Spleen (tissue), 11 donors: ENCODE results near the gene SHANK3. TPM values are rescaled to one million over a fixed set of nuclear protein-coding genes. Genes with fewer than 3 reads are reported as not detected.
A peak's percentile ranks its signal among the peaks of the same experiment; 100 is the strongest.

Experiments
- DNase-seq: peaks from one replicate; pipeline ENCODE4 v3.0.0-alpha.2; 2020
- H3K27ac ChIP-seq, 8 donors: fragments of 200-600 bp; sonication (generic) in 7 of 8; 1 replicate in 4 of 8; 2 replicates in 4 of 8; pipeline versions ENCODE4 v1.5.0 to v1.8.0; 2016 to 2021; ENCODE audit warnings: inconsistent platforms in 4 of 8, mild to moderate bottlenecking in 4 of 8, moderate library complexity in 1 of 8
- H3K27me3 ChIP-seq, 7 donors: fragments of 200-600 bp; sonication (generic) in 6 of 7; replicated peaks in 1 of 7; 1 replicate in 4 of 7; 2 replicates in 3 of 7; pipeline versions ENCODE4 v1.5.0 to v1.8.0; 2016 to 2021; ENCODE audit warnings: inconsistent platforms in 3 of 7, mild to moderate bottlenecking in 1 of 7
- H3K36me3 ChIP-seq, 6 donors: fragments of 200-600 bp; sonication (generic) in 5 of 6; 1 replicate in 4 of 6; 2 replicates in 2 of 6; pipeline versions ENCODE4 v1.5.0 to v1.8.0; 2016 to 2021; ENCODE audit warnings: inconsistent platforms in 2 of 6
- H3K4me1 ChIP-seq, 6 donors: fragments of 200-600 bp; sonication (generic) in 5 of 6; 1 replicate in 3 of 6; 2 replicates in 3 of 6; pipeline versions ENCODE4 v1.5.0 to v1.8.0; 2016 to 2021; ENCODE audit warnings: inconsistent platforms in 3 of 6
- H3K4me3 ChIP-seq, 8 donors: fragments of 200-600 bp; sonication (generic) in 7 of 8; 1 replicate in 4 of 8; 2 replicates in 4 of 8; pipeline versions ENCODE4 v1.5.0 to v1.8.0; 2016 to 2021; ENCODE audit warnings: inconsistent platforms in 4 of 8, mild to moderate bottlenecking in 4 of 8, moderate library complexity in 2 of 8
- H3K9me3 ChIP-seq, 8 donors: fragments of 200-600 bp; sonication (generic) in 7 of 8; 1 replicate in 4 of 8; 2 replicates in 4 of 8; pipeline versions ENCODE4 v1.5.0 to v1.8.0; 2016 to 2021; ENCODE audit warnings: inconsistent platforms in 4 of 8
- CTCF ChIP-seq, 11 experiments: fragments of 200-600 bp in 7 of 11; fragments of 450-650 bp in 4 of 11; sonication (generic) in 4 of 11; IDR thresholded peaks in 8 of 11; conservative IDR thresholded peaks in 3 of 11; 1 replicate in 7 of 11; 2 replicates in 4 of 11; pipeline versions ENCODE4 v1.4.0 to v1.8.0; 2016 to 2021; ENCODE audit warnings: antibody characterized with exemption in 11 of 11, inconsistent platforms in 4 of 11, mild to moderate bottlenecking in 1 of 11
- POLR2A ChIP-seq, 3 donors: fragments of 450-650 bp; IDR thresholded peaks; one replicate each; pipeline ENCODE4 v1.5.1; 2017; ENCODE audit warnings: antibody characterized with exemption in 3 of 3, mild to moderate bottlenecking in 1 of 3
- POLR2AphosphoS5 ChIP-seq, 3 donors: sonication (generic); formaldehyde crosslinking; IDR thresholded peaks; one replicate each; pipeline ENCODE4 v1.5.1; 2017; ENCODE audit warnings: antibody characterized with exemption in 3 of 3
- WGBS, 5 donors: extraction: QIAGEN DNeasy Blood & Tissue Kit in 3 of 5; methylation state at CpG; one replicate each; pipeline versions ENCODE4 v1.1.5 to v1.1.7; 2013 to 2018; 5-methylcytosine and 5-hydroxymethylcytosine counted together
- intact Hi-C: fragments of 100-400 bp; cut with DNase I; formaldehyde crosslinking; loops from one replicate; pipeline ENCODE4 v1.15.0; 2023; ENCODE audit warnings: low total_unique reads
- polyA plus RNA-seq, 3 donors: library from polyadenylated mRNA; stranded (reverse); fragments of 200-250 nt; gene quantifications; one replicate each; pipeline ENCODE4 v1.2.1, GENCODE V29; 2013
- total RNA-seq, 7 donors: library from RNA; depleted of rRNA in 3 of 7; stranded (reverse); fragments of >200 nt in 3 of 7; fragmentation: NEBNext Ultra II Directional in 4 of 7; extraction: Animal tissue kit (Norgen Biotek cat#: 25700) in 4 of 7; gene quantifications; one replicate each; pipeline versions ENCODE4 v1.1.0 to v1.2.1, GENCODE V29; 2016 to 2021
- donor health status: healthy with polysubstance abuse.
- donor health status: DM: no; HTN: no; CAD: no; lungs with moderate emphysema.
- donor health status: DM: no; HTN: no; CAD: no.
- donor health status: Bipolar disorder and iron deficiency.
- donor health status: healthy.
- donor health status: DM: no; HTN: no; CAD: no.
- donor health status: DM: yes; HTN: yes; CAD: no.

The SHANK3 gene
- total and polyA plus RNA-seq, 10 donors, result 9.9 to 264 (median 86.3) TPM

- DNase-seq, result peak; percentile 42
- Histone ChIP-seq H3K27ac (peak overlapping the region in 5 of 8 donors; percentile 34 to 68 (median 51)), H3K27me3 (peaks cover 2 to 43% (median 25%) of the 10 kb centered on the region in 7 donors), H3K4me3 (peak overlapping the region in 7 of 8 donors; percentile 52 to 77 (median 59)), H3K9me3 (no peaks in the 10 kb centered on the region), H3K4me1 (peaks cover 3 to 36% (median 13%) of the 10 kb centered on the region in 6 donors), H3K36me3 (peaks cover 0 to 48% (median 3%) of the 10 kb centered on the region in 6 donors)
- WGBS, 5 donors, result 68 to 82% (median 74%) methylated on average over 11 to 13 of the region's 13 CpGs
- intact Hi-C loops, result no loop called here
- TF ChIP-seq POLR2A (IDR thresholded peaks at IDR 0.05) (no peak), POLR2AphosphoS5 (IDR thresholded peaks at IDR 0.05) (peak in 1 of 3 donors; percentile 63), CTCF (IDR thresholded peaks at IDR 0.05 in 8 of 11, conservative IDR thresholded peaks at IDR 0.05 in 3 of 11) (no peak)
Observed at GRCh38 chr22:50677493-50678217, 5.0 kb downstream of the SHANK3 start.

- peak; percentile 59 for DNase-seq
- H3K4me3 ChIP-seq, result peak overlapping the region in 6 of 8 donors; percentile 52 to 77 (median 60)
- peaks cover 2 to 38% (median 19%) of the 10 kb centered on the region in 7 donors for H3K27me3 ChIP-seq
- H3K27ac ChIP-seq, result peak overlapping the region in 5 of 8 donors; percentile 34 to 68 (median 51)
- intact Hi-C loops, result no loop called here
- whole genome bisulfite sequencing, 5 donors, result 73 to 87% (median 82%) methylated on average over 17 of the region's 17 CpGs
- H3K4me1 ChIP-seq, result peaks cover 3 to 35% (median 11%) of the 10 kb centered on the region in 6 donors
- H3K9me3 ChIP-seq, result no peaks in the 10 kb centered on the region
- peaks cover 0 to 54% (median 5%) of the 10 kb centered on the region in 6 donors for H3K36me3 ChIP-seq
- TF ChIP-seq POLR2AphosphoS5 (IDR thresholded peaks at IDR 0.05), result peak in 1 of 3 donors; percentile 51
- TF ChIP-seq CTCF (IDR thresholded peaks at IDR 0.05 in 8 of 11, conservative IDR thresholded peaks at IDR 0.05 in 3 of 11), result no peak
Observed at GRCh38 chr22:50678218-50678650, 5.6 kb downstream of the SHANK3 start.

GRCh38 chr22:50678651-50679521, 6.3 kb downstream of the SHANK3 start:
- no peak for TF ChIP-seq POLR2A (IDR thresholded peaks at IDR 0.05)
- peak; percentile 5 to 75 (median 62) for TF ChIP-seq POLR2AphosphoS5 (IDR thresholded peaks at IDR 0.05)
- Histone ChIP-seq H3K4me3 (peak overlapping the region in 6 of 8 donors; percentile 52 to 77 (median 60)), H3K4me1 (peaks cover 0 to 31% (median 5%) of the 10 kb centered on the region in 6 donors), H3K36me3 (peaks cover 0 to 56% (median 5%) of the 10 kb centered on the region in 6 donors), H3K9me3 (no peaks in the 10 kb centered on the region), H3K27ac (peak overlapping the region in 2 of 8 donors; percentile 34 to 68), H3K27me3 (peaks cover 0 to 31% (median 13%) of the 10 kb centered on the region in 7 donors)
- DNase-seq, result peak; percentile 67
- intact Hi-C loops, result no loop called here
- WGBS, 5 donors, result 70 to 91% (median 84%) methylated on average over 17 to 30 of the region's 30 CpGs

- H3K4me1 ChIP-seq, result peaks cover 0 to 46% (median 14%) of the 10 kb centered on the region in 6 donors
- WGBS, 5 donors, result 82 to 92% (median 89%) methylated on average over 17 to 21 of the region's 21 CpGs
- H3K36me3 ChIP-seq, result peaks cover 0 to 40% (median 5%) of the 10 kb centered on the region in 6 donors
- no peak for DNase-seq
- intact Hi-C loops, result no loop called here
- no peaks in the 10 kb centered on the region for H3K9me3 ChIP-seq
- peak overlapping the region in 2 of 8 donors; percentile 57 to 66 for H3K27ac ChIP-seq
- TF ChIP-seq POLR2A (IDR thresholded peaks at IDR 0.05) (no peak), CTCF (IDR thresholded peaks at IDR 0.05 in 8 of 11, conservative IDR thresholded peaks at IDR 0.05 in 3 of 11) (no peak), POLR2AphosphoS5 (IDR thresholded peaks at IDR 0.05) (peak; percentile 12 to 63 (median 57))
- peak overlapping the region in 1 of 8 donors; percentile 52 for H3K4me3 ChIP-seq
- peaks cover 0 to 4% (median 0%) of the 10 kb centered on the region in 7 donors for H3K27me3 ChIP-seq
Observed at GRCh38 chr22:50683086-50683993, 10.7 kb downstream of the SHANK3 start.
